GM18517 (cell line): Measurements from ENCODE around the gene ALMS1.
"Not testable (repeated sequence)": the region's sequence is repeated elsewhere in the genome, so short reads cannot be mapped to it uniquely, and the experiment has no call there.

Source experiments
- ATAC-seq: cut with Tn5 transposase; IDR thresholded peaks from one replicate; pipeline ENCODE4 v1.9.1; 2021; ENCODE audit warnings: mild to moderate bottlenecking, moderate library complexity; ENCODE audit not compliant: unreplicated experiment

The ALMS1 gene

DNA sequence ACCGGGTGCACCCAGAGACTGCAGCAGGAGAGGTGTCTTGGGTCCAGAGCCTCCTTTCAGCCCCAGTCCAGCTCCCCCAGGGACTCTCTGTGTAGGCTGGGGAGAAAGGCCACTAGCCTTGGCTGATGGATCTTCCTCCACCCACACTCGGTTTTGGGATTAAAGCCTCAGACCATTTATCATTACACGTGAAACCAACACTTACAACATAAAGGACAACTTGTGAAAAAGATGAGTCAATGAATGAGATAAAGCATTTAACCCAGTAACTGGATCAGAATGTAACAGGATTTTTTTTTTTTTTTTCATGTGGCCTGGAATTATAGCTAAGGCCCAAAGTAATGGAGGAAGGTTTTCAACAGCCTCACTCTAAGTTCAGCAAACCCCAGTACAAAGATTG, 224.5 kb downstream of the ALMS1 start:
- no peak for ATAC-seq

GRCh38 chr2:73611193-73611592, 225.6 kb downstream of the ALMS1 start:
- ATAC-seq: no peak

DNA sequence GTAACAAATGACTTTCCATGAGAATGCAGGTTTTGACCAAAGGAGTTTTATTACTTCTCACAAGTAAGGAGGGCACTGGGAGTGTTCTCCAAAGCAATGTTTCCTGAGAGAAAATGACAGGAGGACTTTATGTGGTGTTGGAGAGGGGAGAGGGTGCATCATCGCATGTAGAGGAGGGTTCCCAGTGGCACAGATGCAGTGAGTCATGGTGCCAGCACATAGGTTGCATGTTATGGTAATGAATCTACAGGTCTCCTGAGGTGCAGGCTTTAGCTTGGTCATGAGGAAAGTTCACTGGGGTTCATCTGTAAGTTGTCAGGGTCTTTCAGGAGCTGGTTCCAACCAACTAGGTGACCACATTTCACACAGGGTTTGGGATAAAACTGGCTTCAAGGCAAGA, 226.2 kb downstream of the ALMS1 start:
- no peak for ATAC-seq

DNA sequence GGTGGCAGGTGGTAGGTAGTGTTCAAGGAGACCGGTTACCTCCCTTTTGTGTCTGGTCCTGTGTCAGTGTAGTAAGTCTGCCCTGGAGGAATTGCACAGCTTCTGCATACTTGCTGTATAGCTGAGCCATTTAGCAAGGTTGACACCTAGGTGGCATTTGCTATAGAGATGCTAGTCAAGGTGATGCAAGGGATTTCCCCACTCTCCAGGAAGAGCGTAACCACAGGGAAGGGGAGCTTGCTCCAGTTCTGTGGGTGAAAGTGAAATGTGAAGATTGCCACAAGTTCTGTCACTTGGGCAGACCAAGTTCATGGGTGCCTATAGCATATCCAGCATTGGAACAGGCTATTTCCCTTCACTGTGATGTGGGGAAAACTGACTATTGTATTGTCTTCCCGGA, 228.5 kb downstream of the ALMS1 start:
- ATAC-seq: no peak

GRCh38 chr2:73614997-73615396, 229.4 kb downstream of the ALMS1 start:
- ATAC-seq: no peak

DNA sequence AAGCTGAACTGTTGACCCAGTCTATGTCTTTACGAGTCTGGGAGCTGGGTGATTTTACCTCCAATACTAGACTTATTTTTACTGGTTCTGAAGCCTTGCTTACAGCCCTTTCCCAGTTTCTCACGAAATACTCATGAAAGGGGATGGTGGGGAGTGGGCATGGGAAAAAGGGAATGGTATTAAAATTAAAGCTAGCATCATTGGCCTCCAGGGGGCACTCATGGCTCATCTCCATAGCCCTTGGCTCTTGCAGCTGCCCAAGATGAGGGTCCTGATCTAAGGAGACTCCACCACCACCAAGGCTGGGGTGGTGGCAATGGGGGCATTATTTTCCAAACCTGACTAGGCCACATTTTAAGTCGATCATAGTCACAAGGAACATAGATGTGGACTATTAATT, 234.3 kb downstream of the ALMS1 start:
- ATAC-seq: not testable (repeated sequence)

DNA sequence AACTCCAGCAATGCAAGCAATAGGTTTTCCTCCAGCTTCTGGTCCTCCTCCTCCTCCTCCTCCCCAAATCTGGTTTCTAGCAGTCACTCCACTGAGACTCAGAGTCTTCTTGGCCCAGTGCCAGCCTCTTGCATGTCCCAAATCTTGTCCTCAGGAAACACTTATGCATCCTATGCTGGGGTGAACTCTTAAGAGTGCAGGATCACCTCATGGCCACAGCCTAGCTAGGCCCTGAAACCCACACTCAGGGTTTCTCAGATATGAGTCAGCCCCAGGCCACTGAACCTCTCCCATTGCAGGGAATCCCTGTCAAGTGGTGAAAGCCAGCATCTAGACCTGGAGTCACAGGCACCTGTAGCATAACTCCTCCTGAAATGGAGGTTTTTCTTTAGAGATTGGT, 238.4 kb downstream of the ALMS1 start:
- not testable (repeated sequence) for ATAC-seq

GRCh38 chr2:73624625-73625024, 239.0 kb downstream of the ALMS1 start:
- ATAC-seq: not testable (repeated sequence)

DNA sequence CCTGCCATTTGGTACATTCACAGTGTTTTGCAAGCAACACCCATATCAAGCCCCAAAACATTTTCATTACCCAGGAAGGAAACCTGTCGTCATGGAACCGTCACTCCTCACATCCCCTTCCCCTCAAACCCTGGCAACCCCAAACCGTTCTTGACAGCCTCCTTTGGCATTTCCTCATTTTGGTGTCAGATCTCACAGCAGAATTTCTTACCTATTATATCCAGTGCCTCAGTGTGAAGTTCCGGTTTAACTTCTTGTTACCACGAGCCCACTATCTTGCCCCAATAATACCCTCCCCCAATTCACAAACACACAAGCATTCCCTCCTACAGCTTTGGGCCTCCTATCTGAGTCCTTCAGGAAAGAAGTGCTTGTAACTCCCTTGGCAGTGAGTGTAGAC, 240.6 kb downstream of the ALMS1 start:
- ATAC-seq: not testable (repeated sequence)

DNA sequence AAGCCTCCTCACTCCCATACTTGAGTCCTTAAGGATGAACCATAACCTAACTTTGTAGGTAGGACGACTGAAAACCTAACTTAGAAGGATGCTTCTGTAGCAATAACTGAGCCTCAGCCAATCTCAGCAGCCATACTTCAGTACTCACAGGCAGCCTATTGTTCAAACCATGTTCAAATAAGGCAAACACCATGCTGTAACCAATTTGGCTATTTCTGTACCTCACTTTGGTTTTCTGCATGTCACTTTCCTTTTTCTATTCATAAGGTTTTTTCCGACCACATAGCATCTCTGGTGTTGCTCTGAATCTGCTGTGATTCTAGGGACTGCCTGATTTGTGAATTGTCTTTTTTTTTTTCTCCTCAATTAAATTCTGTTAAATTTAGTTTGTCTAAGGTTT, 242.9 kb downstream of the ALMS1 start:
- ATAC-seq: not testable (repeated sequence)

DNA sequence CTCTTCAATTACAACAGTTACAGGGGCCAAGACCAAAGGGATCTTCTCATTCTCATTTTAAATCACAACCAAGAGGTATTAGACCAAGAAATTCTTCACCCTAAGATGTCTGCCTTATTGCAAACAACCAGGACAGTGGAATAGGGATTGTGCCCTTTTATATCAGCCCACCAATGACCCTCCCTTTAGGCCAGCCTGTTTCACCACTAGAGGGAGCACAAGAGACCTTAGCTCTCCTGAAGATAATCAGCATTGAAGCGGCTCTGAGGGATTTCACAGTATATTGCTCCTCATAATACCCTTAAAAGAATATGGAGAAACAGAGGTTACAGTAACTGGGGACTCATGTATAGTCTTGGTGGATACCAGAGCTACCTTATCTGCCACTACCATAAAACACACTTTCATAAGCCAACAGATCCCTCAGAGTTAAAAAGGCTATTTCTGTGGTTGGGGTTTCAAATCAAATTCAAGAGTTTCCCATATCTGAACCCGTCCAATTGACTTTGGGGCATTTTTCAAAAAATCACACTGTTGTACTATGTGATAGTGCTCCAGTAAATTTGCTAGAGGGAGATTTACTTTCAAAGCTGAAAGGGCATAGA, 245.1 kb downstream of the ALMS1 start:
- ATAC-seq: not testable (repeated sequence)

- ATAC-seq: not testable (repeated sequence)
Observed at GRCh38 chr2:73636977-73637376, 251.3 kb downstream of the ALMS1 start.

GRCh38 chr2:73638429-73638828, 252.8 kb downstream of the ALMS1 start:
- ATAC-seq: no peak

DNA sequence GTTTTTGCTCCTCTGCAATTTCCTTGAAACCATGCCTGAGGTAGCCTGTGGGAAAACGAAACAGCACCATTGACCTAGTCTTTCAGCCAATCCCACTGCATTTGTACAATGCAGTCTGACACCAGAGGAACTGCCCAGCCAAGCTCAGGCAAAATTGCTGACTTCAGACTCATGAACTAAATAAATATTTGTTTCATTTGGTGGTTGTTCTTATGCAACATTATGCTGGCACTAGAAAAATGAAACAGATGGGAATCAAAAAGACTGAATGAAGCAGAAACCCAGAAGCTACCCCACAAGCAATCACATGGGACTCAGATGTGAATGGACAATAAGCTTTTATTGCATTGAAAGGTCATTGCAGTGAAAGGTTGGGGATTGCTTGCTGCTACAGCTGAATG, 254.9 kb downstream of the ALMS1 start:
- ATAC-seq: no peak

DNA sequence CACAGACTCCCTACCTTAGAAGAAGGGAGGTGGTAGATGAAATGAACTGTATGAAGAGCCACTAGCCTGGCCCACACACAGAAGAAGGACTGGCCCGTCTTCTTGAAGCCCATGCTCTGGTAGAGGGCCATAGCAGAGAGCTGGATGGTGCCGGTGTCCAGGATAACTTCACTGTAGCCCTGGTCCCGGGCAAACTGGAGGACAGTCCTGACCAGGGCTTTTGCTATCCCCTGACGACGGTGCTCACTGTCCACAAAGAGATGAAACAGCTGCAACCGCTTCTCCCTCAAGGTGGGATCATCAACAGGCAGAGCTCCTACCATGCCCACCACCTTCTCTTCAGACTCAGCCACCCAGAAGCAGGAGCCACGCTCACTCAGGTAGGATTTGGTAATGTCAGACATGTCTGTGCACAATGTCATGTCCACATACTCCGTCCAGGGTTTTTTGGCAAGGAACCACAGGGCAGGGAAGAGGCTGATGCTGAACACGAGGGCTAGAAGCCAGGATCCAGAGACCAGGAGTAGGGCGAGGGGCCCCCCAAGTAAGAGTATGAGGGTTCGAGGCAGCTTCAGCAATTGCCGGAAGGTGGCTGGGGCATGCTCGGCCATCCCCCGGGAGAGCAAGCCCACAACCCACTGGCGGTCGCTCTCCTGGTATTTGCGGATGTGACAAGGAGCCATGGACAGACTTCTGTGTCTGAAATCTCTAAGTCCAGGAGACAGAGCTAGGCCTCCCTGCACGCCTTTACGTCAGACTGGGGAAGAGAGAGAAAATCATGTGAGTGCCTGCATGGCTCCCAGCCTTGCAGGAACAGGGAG, 255.5 kb downstream of the ALMS1 start:
- ATAC-seq: no peak

- ATAC-seq: no peak
Observed at GRCh38 chr2:73641767-73642062, 256.1 kb downstream of the ALMS1 start.

DNA sequence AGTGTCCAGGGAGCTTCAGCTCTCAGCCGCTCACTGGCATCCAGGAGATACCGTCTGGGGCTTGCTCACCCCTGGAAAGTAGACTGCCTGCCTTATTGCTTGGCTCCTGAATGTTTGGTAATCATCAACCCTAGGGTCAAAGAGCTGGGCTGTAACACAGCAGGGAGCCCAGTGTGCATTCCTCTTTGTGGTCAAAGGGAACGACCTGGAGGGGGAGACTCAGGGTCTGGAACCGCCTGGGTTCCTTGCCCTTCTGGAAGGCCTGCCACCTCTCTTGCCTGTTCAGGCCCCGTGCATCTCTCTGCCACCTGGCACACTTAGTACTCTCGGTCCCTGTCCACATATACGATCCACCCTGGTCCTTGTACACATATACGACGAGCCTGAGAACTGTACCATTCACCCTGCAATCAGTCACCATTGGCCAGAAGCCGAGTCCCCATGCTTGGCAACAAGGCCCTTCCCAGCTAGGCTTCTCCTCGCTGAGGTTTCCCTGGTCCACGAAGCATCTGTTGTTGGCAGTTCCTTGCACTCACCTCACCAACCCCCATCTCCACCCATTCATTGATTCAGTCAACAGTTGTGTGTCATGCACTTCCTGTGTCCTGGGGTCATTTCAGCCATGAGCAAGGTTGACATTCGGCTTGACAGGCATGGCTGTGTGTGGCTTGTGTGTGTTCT, 256.8 kb downstream of the ALMS1 start, which contains the start of gene NAT8:
Gene NAT8 (minus strand): TSS at position 85 of the 681 bp plus-strand sequence. CDS start 794 bp downstream, outside the sequence.
- ATAC-seq: no peak

- ATAC-seq: not testable (repeated sequence)
Observed at GRCh38 chr2:73647690-73648089, 262.1 kb downstream of the ALMS1 start.

DNA sequence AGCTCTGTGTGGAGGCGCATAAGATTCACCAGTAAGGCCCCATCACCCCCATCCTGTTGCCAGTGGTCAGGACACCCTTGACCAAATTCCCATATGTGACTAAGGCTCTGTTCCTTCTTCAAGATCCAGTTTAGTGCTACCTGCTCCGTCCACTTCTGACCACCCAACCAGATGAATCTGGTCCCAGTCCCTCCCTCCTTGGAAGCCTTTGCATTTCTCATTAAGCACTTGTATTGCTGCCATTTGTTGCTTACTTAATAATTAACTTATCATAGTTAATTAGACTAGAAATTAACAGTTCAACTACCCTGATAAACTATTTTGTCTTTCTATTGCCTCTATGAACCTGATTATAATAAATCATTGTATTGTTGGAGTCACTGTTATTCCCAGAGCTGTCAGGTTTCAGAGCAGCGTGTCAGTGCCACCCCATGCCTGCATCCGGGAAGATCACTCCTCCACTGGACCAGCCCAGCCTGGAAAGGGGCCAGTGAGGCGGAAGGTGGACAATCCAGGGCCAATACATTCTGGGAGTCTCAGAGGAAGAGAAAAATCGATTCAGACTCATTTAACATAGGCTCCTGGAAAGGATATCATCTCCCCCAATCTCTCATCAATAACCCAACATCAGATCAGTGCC, 266.1 kb downstream of the ALMS1 start:
- no peak for ATAC-seq

DNA sequence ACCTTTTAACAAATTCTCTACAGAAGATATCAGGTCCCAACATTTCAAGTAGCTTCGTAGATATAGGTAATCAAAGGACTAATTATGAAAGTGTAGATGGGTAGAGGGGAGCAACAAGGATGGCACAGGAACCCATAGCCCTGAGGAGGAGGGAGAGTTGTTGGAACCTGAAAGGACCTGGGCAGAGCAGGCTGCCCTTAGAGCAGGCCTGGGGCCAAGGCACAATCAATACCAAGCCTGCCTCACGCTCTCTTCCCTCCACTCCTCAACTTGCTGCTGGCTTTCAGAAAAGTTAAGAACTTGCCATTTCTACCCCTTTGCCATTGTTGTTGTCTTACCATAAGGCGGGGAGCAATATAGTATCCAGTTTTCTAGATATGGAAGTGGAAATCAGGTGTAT, 266.7 kb downstream of the ALMS1 start:
- no peak for ATAC-seq

GRCh38 chr2:73654175-73654574, 268.5 kb downstream of the ALMS1 start:
- ATAC-seq: no peak
